Mesothelial cell of epicardium (in vitro differentiated cells): Measurements from ENCODE around the gene TULP4. TPM values are rescaled to one million over a fixed set of nuclear protein-coding genes. Genes with fewer than 3 reads are reported as not detected.

Experiments used
- DNase-seq, 2 experiments: peaks; one replicate each; pipeline ENCODE4 v3.0.0; 2021; ENCODE audit warnings: low spot score in 2 of 2; ENCODE audit not compliant: unreplicated experiment in 2 of 2
- H3K27ac Mint-ChIP-seq: 2 replicates; pipeline ENCODE4 v1.8.0; 2021; ENCODE audit warnings: mixed read lengths
- H3K27me3 Mint-ChIP-seq: 2 replicates; pipeline ENCODE4 v1.8.0; 2021; ENCODE audit warnings: low read depth, mixed read lengths
- H3K36me3 Mint-ChIP-seq: 2 replicates; pipeline ENCODE4 v1.8.0; 2021; ENCODE audit warnings: mixed read lengths
- H3K4me1 Mint-ChIP-seq: 2 replicates; pipeline ENCODE4 v1.8.0; 2021; ENCODE audit warnings: mixed read lengths
- H3K4me3 Mint-ChIP-seq: 2 replicates; pipeline ENCODE4 v1.8.0; 2021; ENCODE audit warnings: mild to moderate bottlenecking, moderate library complexity, mixed read lengths
- H3K9me3 Mint-ChIP-seq: 2 replicates; pipeline ENCODE4 v1.8.0; 2021; ENCODE audit warnings: mixed read lengths
- CTCF ChIP-seq: fragments of 200-600 bp; sonication (generic); IDR thresholded peaks from one replicate; pipeline ENCODE4 v1.5.0; 2021; ENCODE audit warnings: antibody characterized with exemption; ENCODE audit not compliant: unreplicated experiment
- total RNA-seq: library from RNA; stranded (reverse); gene quantifications from 3 replicates; pipeline ENCODE4 v1.2.1, GENCODE V29; 2021

TULP4 gene
- total RNA-seq, 1 donor from 2014 or later: 135 TPM

- peak; percentile 21 for TF ChIP-seq CTCF
- DNase-seq: no peak
- no peak overlapping the region for H3K4me3 Mint-ChIP-seq
Measured at GRCh38 chr6:158283304-158283980, 28.8 kb upstream of the TULP4 start.

GRCh38 chr6:158284007-158284875, 28.0 kb upstream of the TULP4 start:
- peaks cover 8% of the 10 kb centered on the region for H3K36me3 Mint-ChIP-seq
- peak overlapping the region; percentile 80 for H3K27ac Mint-ChIP-seq
- no peaks in the 10 kb centered on the region for H3K27me3 Mint-ChIP-seq
- H3K9me3 Mint-ChIP-seq: no peaks in the 10 kb centered on the region
- no peak for DNase-seq
- no peak overlapping the region for H3K4me3 Mint-ChIP-seq
- peaks cover 25% of the 10 kb centered on the region for H3K4me1 Mint-ChIP-seq
- TF ChIP-seq CTCF: no peak

More at GRCh38 chr6:158283304-158283980, 28.8 kb upstream of the TULP4 start:
- no peaks in the 10 kb centered on the region for H3K27me3 Mint-ChIP-seq
- peak overlapping the region; percentile 80 for H3K27ac Mint-ChIP-seq
- H3K36me3 Mint-ChIP-seq: peaks cover 8% of the 10 kb centered on the region
- H3K4me1 Mint-ChIP-seq: peaks cover 25% of the 10 kb centered on the region
- no peaks in the 10 kb centered on the region for H3K9me3 Mint-ChIP-seq

GRCh38 chr6:158284876-158285655, 27.2 kb upstream of the TULP4 start:
- peaks cover 25% of the 10 kb centered on the region for H3K4me1 Mint-ChIP-seq
- no peak overlapping the region for H3K4me3 Mint-ChIP-seq
- no peak for DNase-seq
- no peaks in the 10 kb centered on the region for H3K9me3 Mint-ChIP-seq
- TF ChIP-seq CTCF: no peak
- H3K27me3 Mint-ChIP-seq: no peaks in the 10 kb centered on the region
- H3K27ac Mint-ChIP-seq: peak overlapping the region; percentile 81
- peaks cover 8% of the 10 kb centered on the region for H3K36me3 Mint-ChIP-seq

- peaks cover 8% of the 10 kb centered on the region for H3K36me3 Mint-ChIP-seq
- TF ChIP-seq CTCF: no peak
- H3K27me3 Mint-ChIP-seq: no peaks in the 10 kb centered on the region
- H3K27ac Mint-ChIP-seq: peak overlapping the region; percentile 81
- H3K9me3 Mint-ChIP-seq: no peaks in the 10 kb centered on the region
- H3K4me3 Mint-ChIP-seq: no peak overlapping the region
- DNase-seq: no peak
- H3K4me1 Mint-ChIP-seq: peaks cover 22% of the 10 kb centered on the region
Measured at GRCh38 chr6:158285656-158286021, 26.6 kb upstream of the TULP4 start.

DNA sequence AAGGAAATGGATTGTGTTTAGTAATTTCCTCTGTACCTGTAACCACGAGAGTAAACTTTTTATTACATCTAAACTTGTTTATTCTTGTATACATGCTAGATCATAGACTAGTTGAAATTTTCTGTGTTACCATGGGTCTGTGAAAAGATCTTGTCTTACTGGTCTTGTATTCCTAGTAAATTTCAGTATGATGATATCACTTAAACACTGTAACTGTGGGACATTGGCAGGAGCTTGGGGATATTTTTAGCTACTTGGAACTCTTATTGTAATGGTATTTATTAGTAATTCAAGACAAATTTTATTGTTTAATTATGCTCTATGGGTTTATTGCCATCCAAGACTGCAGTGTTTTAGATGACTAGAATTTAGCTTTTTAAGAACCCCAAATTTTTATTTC, 25.9 kb upstream of the TULP4 start:
- Mint-ChIP-seq H3K27me3 (no peaks in the 10 kb centered on the region), H3K9me3 (peaks cover 4% of the 10 kb centered on the region), H3K4me3 (no peak overlapping the region), H3K27ac (peak overlapping the region; percentile 82), H3K36me3 (peaks cover 14% of the 10 kb centered on the region), H3K4me1 (peaks cover 22% of the 10 kb centered on the region)
- no peak for DNase-seq
- no peak for TF ChIP-seq CTCF
